Ovary (tissue), 9 donors: ENCODE measurements around the gene NFKBIE. TPM values are rescaled to one million over a fixed set of nuclear protein-coding genes. Genes with fewer than 3 reads are reported as not detected.

Experiments
- DNase-seq, 5 donors: peaks; one replicate each; pipeline ENCODE4 v3.0.0-alpha.2; 2019 to 2020
- H3K27ac ChIP-seq, 2 donors: fragments of 200-600 bp; one replicate each; pipeline versions ENCODE4 v1.5.1 to v1.8.0; 2019 to 2022
- H3K27me3 ChIP-seq: fragments of 200-600 bp; one replicate; pipeline ENCODE4 v1.8.0; 2022
- H3K36me3 ChIP-seq: fragments of 200-600 bp; sonication (generic); one replicate; pipeline ENCODE4 v1.5.1; 2019
- H3K4me1 ChIP-seq: one replicate; pipeline ENCODE4 v1.8.1; 2013; ENCODE audit warnings: mild to moderate bottlenecking, moderate library complexity; ENCODE audit not compliant: insufficient read depth
- H3K4me3 ChIP-seq: fragments of 200-600 bp; sonication (generic); one replicate; pipeline ENCODE4 v1.5.1; 2017
- H3K9me3 ChIP-seq, 2 donors: fragments of 200-600 bp in 1 of 2; sonication (generic) in 1 of 2; one replicate each; pipeline versions ENCODE4 v1.5.1 to v1.8.1; 2013 to 2019; ENCODE audit warnings: mild to moderate bottlenecking in 1 of 2, moderate library complexity in 1 of 2
- CTCF ChIP-seq, 3 donors: fragments of 450-650 bp in 2 of 3; fragments of 200-600 bp in 1 of 3; IDR thresholded peaks; one replicate each; pipeline versions ENCODE4 v1.5.1 to v1.8.0; 2016 to 2022; ENCODE audit warnings: antibody characterized with exemption in 3 of 3, mild to moderate bottlenecking in 1 of 3
- EP300 ChIP-seq: sonication (generic); formaldehyde crosslinking; IDR thresholded peaks from one replicate; pipeline ENCODE4 v1.6.1; 2017; ENCODE audit warnings: antibody characterized with exemption
- POLR2A ChIP-seq: fragments of 450-650 bp; IDR thresholded peaks from one replicate; pipeline ENCODE4 v1.6.1; 2017; ENCODE audit warnings: antibody characterized with exemption, mild to moderate bottlenecking, moderate library complexity
- WGBS, 3 donors: extraction: QIAGEN DNeasy Blood & Tissue Kit in 1 of 3; methylation state at CpG; one replicate each; pipeline versions ENCODE4 v1.1.5 to v1.1.7; 2013 to 2017; 5-methylcytosine and 5-hydroxymethylcytosine counted together
- intact Hi-C, 4 donors: fragments of 100-400 bp; cut with DNase I; formaldehyde crosslinking; loops; one replicate each; pipeline versions ENCODE4 v1.11.0 to v1.15.1; 2022 to 2023
- polyA plus RNA-seq, 2 donors: library from polyadenylated mRNA; stranded (reverse); fragments of 200-250 nt in 1 of 2; fragments of 350-450 nt in 1 of 2; fragmentation: Illumina TruSeq in 1 of 2; extraction: RNeasy Lipid Tissue Mini Kit (QIAGEN cat#74804) in 1 of 2; gene quantifications; one replicate each; pipeline ENCODE4 v1.2.3, GENCODE V29; 2013 to 2014
- total RNA-seq, 7 donors: library from RNA; depleted of rRNA in 2 of 7; stranded (reverse); fragments of >200 nt in 2 of 7; fragmentation: NEBNext Ultra II Directional in 3 of 7; extraction: Animal tissue kit (Norgen Biotek cat#: 25700) in 3 of 7; gene quantifications; one replicate each; pipeline versions ENCODE4 v1.1.0 to v1.2.4, GENCODE V29; 2016 to 2023
- donor health status: DM: no; HTN: no; CAD: no; lungs with moderate emphysema.
- donor health status: DM: no; HTN: no; CAD: no.
- donor health status: Bipolar disorder and iron deficiency.
- donor health status: DM: yes; HTN: yes; CAD: no.
- donor health status: DM: no; HTN: no; CAD: no.
- donor health status: DM: yes; HTN: yes; CAD: no.

Gene NFKBIE
- total and polyA plus RNA-seq, 9 donors = 2.7 to 93.6 (median 4.9) TPM

DNA sequence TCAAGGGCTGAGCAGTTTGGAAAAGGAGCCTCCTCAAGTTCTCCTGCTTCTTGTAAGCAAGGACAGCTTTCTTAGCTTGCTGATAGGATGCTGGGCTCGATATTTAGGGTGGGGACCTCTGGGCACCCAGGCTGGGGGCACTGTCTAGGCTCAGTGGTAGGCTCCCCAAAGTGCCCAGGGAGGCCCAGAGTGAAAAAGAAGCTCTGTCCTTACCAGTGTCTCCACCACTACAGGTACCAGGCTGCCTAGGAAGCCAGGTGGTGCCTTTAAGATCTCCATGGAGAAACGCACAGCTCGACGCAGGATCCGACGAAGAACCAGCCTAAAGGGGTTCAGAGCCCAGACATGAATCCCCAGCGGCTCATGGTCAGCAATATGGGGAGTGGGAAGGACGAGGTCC, 41.4 kb upstream of the NFKBIE start:
- H3K4me3 ChIP-seq = no peak overlapping the region
- no peaks in the 10 kb centered on the region for H3K36me3 ChIP-seq
- DNase-seq = no peak
- WGBS, 3 donors = 84 to 89% (median 87%) methylated on average over 8 of the region's 8 CpGs
- no peaks in the 10 kb centered on the region for H3K27me3 ChIP-seq
- H3K4me1 ChIP-seq = no peaks in the 10 kb centered on the region
- H3K27ac ChIP-seq = no peak overlapping the region
- no peaks in the 10 kb centered on the region for H3K9me3 ChIP-seq
- TF ChIP-seq CTCF (IDR thresholded peaks at IDR 0.05) (no peak), EP300 (no peak), POLR2A (no peak)
- intact Hi-C loops = no loop called here

- no peak overlapping the region for H3K4me3 ChIP-seq
- TF ChIP-seq CTCF (IDR thresholded peaks at IDR 0.05) = no peak
- TF ChIP-seq POLR2A = no peak
- no peak for TF ChIP-seq EP300
- WGBS, 3 donors = 76 to 82% (median 82%) methylated on average over 5 of the region's 5 CpGs
- intact Hi-C loops = no loop called here
- H3K27me3 ChIP-seq = no peaks in the 10 kb centered on the region
- no peaks in the 10 kb centered on the region for H3K9me3 ChIP-seq
- H3K36me3 ChIP-seq = no peaks in the 10 kb centered on the region
- H3K4me1 ChIP-seq = no peaks in the 10 kb centered on the region
- H3K27ac ChIP-seq = no peak overlapping the region
- no peak for DNase-seq
Observed at GRCh38 chr6:44305200-44305725, 39.9 kb upstream of the NFKBIE start.

GRCh38 chr6:44304282-44305199, 39.2 kb upstream of the NFKBIE start:
- 77 to 83% (median 77%) methylated on average over 23 to 25 of the region's 25 CpGs for WGBS, 3 donors
- intact Hi-C loops = no loop called here
- Histone ChIP-seq H3K9me3 (no peaks in the 10 kb centered on the region), H3K4me3 (no peak overlapping the region), H3K4me1 (no peaks in the 10 kb centered on the region), H3K27ac (no peak overlapping the region), H3K27me3 (no peaks in the 10 kb centered on the region), H3K36me3 (no peaks in the 10 kb centered on the region)
- TF ChIP-seq EP300 = no peak
- TF ChIP-seq POLR2A = no peak
- TF ChIP-seq CTCF (IDR thresholded peaks at IDR 0.05) = peak; percentile 32 to 51 (median 50)
- no peak for DNase-seq

DNA sequence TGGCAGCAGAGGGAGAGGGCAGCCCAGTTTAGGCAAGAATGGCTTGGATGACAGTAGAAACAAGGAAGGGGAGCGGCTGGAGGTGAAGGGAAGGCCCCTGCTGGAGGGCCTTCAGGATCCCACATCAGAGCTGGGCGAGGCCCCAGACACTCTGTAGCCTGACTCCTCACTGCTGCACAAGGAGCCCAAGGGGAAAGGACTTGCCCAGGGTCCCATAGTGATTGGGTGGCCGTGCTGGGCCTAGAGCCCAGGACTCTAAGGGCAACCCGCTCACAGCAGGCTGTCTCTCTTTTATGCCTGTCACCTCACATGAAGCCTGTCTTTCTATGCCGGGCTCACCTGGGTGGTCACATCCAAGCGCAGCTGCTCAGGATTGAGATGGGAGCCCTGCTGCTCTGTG, 38.5 kb upstream of the NFKBIE start:
- intact Hi-C loops = no loop called here
- WGBS, 3 donors = 93 to 97% (median 94%) methylated on average over 6 of the region's 6 CpGs
- no peak for DNase-seq

More for the DNA sequence above, 38.5 kb upstream of the NFKBIE start:
- H3K4me3 ChIP-seq = no peak overlapping the region
- no peaks in the 10 kb centered on the region for H3K9me3 ChIP-seq
- no peak overlapping the region for H3K27ac ChIP-seq
- TF ChIP-seq CTCF (IDR thresholded peaks at IDR 0.05) (no peak), POLR2A (no peak), EP300 (no peak)
- no peaks in the 10 kb centered on the region for H3K4me1 ChIP-seq
- H3K27me3 ChIP-seq = no peaks in the 10 kb centered on the region
- H3K36me3 ChIP-seq = no peaks in the 10 kb centered on the region
